PC-9 (cell line): ENCODE measurements around the gene MRPL55. TPM values are rescaled to one million over a fixed set of nuclear protein-coding genes. Genes with fewer than 3 reads are reported as not detected.

ENCODE experiments used
- BruUV-seq: library from RNA; stranded (reverse); fragments of 400-500 nt; replicated peaks from 2 replicates; lab custom pipeline; 2021; lab: Mats Ljungman, UMichigan
- CTCF ChIA-PET: fragments of 300-600 bp; sonication (Branson Sonifier 250); formaldehyde crosslinking; loops from one replicate; lab custom pipeline; 2022; ENCODE audit warnings: antibody characterized with exemption; lab: Charles Lee
- POLR2A ChIA-PET: fragments of 300-600 bp; sonication (Branson Sonifier 250); formaldehyde crosslinking; loops from one replicate; lab custom pipeline; 2022; ENCODE audit warnings: antibody characterized with exemption; ENCODE audit not compliant: unreplicated experiment; lab: Charles Lee
- DNase-seq, 2 experiments: peaks; one replicate each; pipeline versions ENCODE4 v3.0.0 to v3.0.0-alpha.2; 2015 to 2022; ENCODE audit warnings: mixed read lengths in 1 of 2
- H2AFZ ChIP-seq: fragments of 200-600 bp; sonication (generic); 2 replicates; pipeline ENCODE4 v1.8.1; 2017; ENCODE audit warnings: antibody characterized with exemption
- H3F3A ChIP-seq: fragments of 200-600 bp; sonication (generic); 2 replicates; pipeline ENCODE4 v1.8.1; 2017; ENCODE audit warnings: antibody characterized with exemption, mild to moderate bottlenecking, low read depth; ENCODE audit not compliant: insufficient read depth
- H3K27ac ChIP-seq: fragments of 200-600 bp; sonication (generic); 2 replicates; pipeline ENCODE4 v1.6.1; 2016; ENCODE audit warnings: mixed run types
- H3K27me3 ChIP-seq: fragments of 200-600 bp; sonication (generic); 2 replicates; pipeline ENCODE4 v1.6.1; 2016; ENCODE audit warnings: low read depth, mixed run types; ENCODE audit not compliant: insufficient read depth
- H3K36me3 ChIP-seq: fragments of 200-600 bp; sonication (generic); 2 replicates; pipeline ENCODE4 v1.6.1; 2016; ENCODE audit warnings: low read depth, mixed run types
- H3K4me1 ChIP-seq: fragments of 200-600 bp; sonication (generic); replicated peaks from 2 replicates; pipeline ENCODE4 v1.6.1; 2016; ENCODE audit warnings: mixed run types; ENCODE audit not compliant: insufficient read depth
- H3K4me2 ChIP-seq: fragments of 200-600 bp; sonication (generic); 2 replicates; pipeline ENCODE4 v1.6.1; 2017; ENCODE audit warnings: mixed run types
- H3K4me3 ChIP-seq: fragments of 200-600 bp; sonication (generic); 2 replicates; pipeline ENCODE4 v1.6.1; 2016; ENCODE audit warnings: mixed run types
- H3K79me2 ChIP-seq: fragments of 200-600 bp; sonication (generic); 2 replicates; pipeline ENCODE4 v1.6.1; 2017; ENCODE audit warnings: low read depth, mixed run types
- H3K9me2 ChIP-seq: fragments of 200-600 bp; sonication (generic); 2 replicates; pipeline ENCODE4 v1.8.1; 2017; ENCODE audit warnings: mild to moderate bottlenecking; ENCODE audit not compliant: insufficient read depth
- H3K9me3 ChIP-seq: fragments of 200-600 bp; sonication (generic); 2 replicates; pipeline ENCODE4 v1.8.1; 2016; ENCODE audit warnings: low read depth; ENCODE audit not compliant: insufficient read depth
- H4K20me1 ChIP-seq: fragments of 200-600 bp; sonication (generic); 2 replicates; pipeline ENCODE4 v1.8.1; 2017; ENCODE audit not compliant: insufficient read depth
- CTCF ChIP-seq: fragments of 200-600 bp; sonication (generic); conservative IDR thresholded peaks from 2 replicates; pipeline ENCODE4 v1.6.1; 2017; ENCODE audit warnings: mixed run types, antibody characterized with exemption, mild to moderate bottlenecking, moderate library complexity
- EZH2 ChIP-seq: fragments of 200-600 bp; sonication (generic); IDR thresholded peaks from 2 replicates; pipeline ENCODE4 v1.8.0; 2017; ENCODE audit warnings: antibody characterized with exemption, low read depth
- intact Hi-C: fragments of 100-400 bp; cut with micrococcal nuclease; formaldehyde crosslinking; loops from one replicate; pipeline ENCODE4 v1.10.0; 2022; ENCODE audit not compliant: unreplicated experiment
- total RNA-seq: library from RNA; stranded (reverse); gene quantifications from 2 replicates; pipeline ENCODE4 v1.2.3, GENCODE V29; 2021

MRPL55 gene
- total RNA-seq, 1 experiment from 2014 or later = 81.0 TPM

- ChIA-PET CTCF (no interaction called here), POLR2A (no interaction called here)
- Histone ChIP-seq H3K9me3 (no peaks in the 10 kb centered on the region), H3K9me2 (no peaks in the 10 kb centered on the region), H3K4me3 (no peak overlapping the region), H2AFZ (no peak overlapping the region), H3K4me2 (no peak overlapping the region), H3K79me2 (peaks cover 52% of the 10 kb centered on the region), H3K36me3 (peaks cover 13% of the 10 kb centered on the region), H3F3A (peaks cover 14% of the 10 kb centered on the region; the same call in 1 of the 2 replicates), H4K20me1 (peaks cover 25% of the 10 kb centered on the region), H3K4me1 (peaks cover 12% of the 10 kb centered on the region), H3K27me3 (no peaks in the 10 kb centered on the region), H3K27ac (no peak overlapping the region)
- no TSS peak for BruUV-seq
- TF ChIP-seq EZH2 (no peak), CTCF (no peak)
- DNase-seq = no peak
- intact Hi-C loops = loop anchor here (5.0 kb wide), 2 partner anchors 72 to 317 kb away; partner anchors contain the start of gene WNT3A
Measured at GRCh38 chr1:228079601-228080263, 29.4 kb downstream of the MRPL55 start.

GRCh38 chr1:228079013-228079412 is 30.1 kb downstream of the MRPL55 start:
- CTCF ChIA-PET = no interaction called here
- no TSS peak for BruUV-seq
- Histone ChIP-seq H4K20me1 (peaks cover 17% of the 10 kb centered on the region), H3K79me2 (peaks cover 45% of the 10 kb centered on the region), H3K9me3 (no peaks in the 10 kb centered on the region), H3K27ac (no peak overlapping the region), H2AFZ (no peak overlapping the region), H3F3A (peaks cover 7% of the 10 kb centered on the region; the same call in 1 of the 2 replicates), H3K27me3 (no peaks in the 10 kb centered on the region), H3K4me2 (no peak overlapping the region), H3K4me3 (no peak overlapping the region), H3K9me2 (no peaks in the 10 kb centered on the region), H3K4me1 (peaks cover 5% of the 10 kb centered on the region; the same call in 1 of the 2 replicates), H3K36me3 (peaks cover 8% of the 10 kb centered on the region; the same call in 1 of the 2 replicates)
- DNase-seq = no peak
- POLR2A ChIA-PET = no interaction called here
- intact Hi-C loops = no loop called here
- no peak for TF ChIP-seq EZH2
- TF ChIP-seq CTCF = no peak

GRCh38 chr1:228077565-228078330 is 31.4 kb downstream of the MRPL55 start:
- Histone ChIP-seq H3K4me3 (no peak overlapping the region), H4K20me1 (peaks cover 11% of the 10 kb centered on the region), H3K79me2 (peaks cover 32% of the 10 kb centered on the region), H3K27me3 (no peaks in the 10 kb centered on the region), H2AFZ (no peak overlapping the region), H3K36me3 (no peaks in the 10 kb centered on the region), H3K4me2 (no peak overlapping the region), H3K27ac (no peak overlapping the region), H3K9me2 (no peaks in the 10 kb centered on the region), H3K9me3 (no peaks in the 10 kb centered on the region), H3K4me1 (0 out of 2 replicates have a peak, but pooled peaks cover 5% of the 10 kb centered on the region), H3F3A (peaks cover 7% of the 10 kb centered on the region; the same call in 1 of the 2 replicates)
- CTCF ChIA-PET = interaction anchor here (0.6 kb wide), 1 partner anchor 74 kb away, joined by 3 read pairs; no protein-coding TSS in a partner anchor
- no peak for DNase-seq
- TF ChIP-seq CTCF (no peak), EZH2 (no peak)
- intact Hi-C loops = no loop called here
- POLR2A ChIA-PET = no interaction called here
- BruUV-seq = no TSS peak
